GM23338 (cell line): ENCODE results near the gene STRBP. TPM values are rescaled to one million over a fixed set of nuclear protein-coding genes. Genes with fewer than 3 reads are reported as not detected.

Source experiments
- ATAC-seq: fragments of 200-7000 bp; cut with Tn5 transposase; 3 replicates; pipeline ENCODE4 v1.9.1; 2020
- DNase-seq: peaks from one replicate; pipeline ENCODE4 v3.0.0-alpha.2; 2015; ENCODE audit warnings: low spot score
- H2AFZ ChIP-seq: fragments of 200-600 bp; sonication (generic); 2 replicates; pipeline ENCODE4 v1.8.0; 2016; ENCODE audit warnings: antibody characterized with exemption, mild to moderate bottlenecking, moderate library complexity
- H3F3A ChIP-seq: fragments of 200-600 bp; sonication (generic); replicated peaks from 2 replicates; pipeline ENCODE4 v1.8.0; 2017; ENCODE audit warnings: antibody characterized with exemption, mixed run types, low read depth
- H3K27ac ChIP-seq: fragments of 200-600 bp; sonication (generic); 2 replicates; pipeline ENCODE4 v1.6.1; 2016; ENCODE audit warnings: low read depth
- H3K27me3 ChIP-seq: fragments of 200-600 bp; sonication (generic); 2 replicates; pipeline ENCODE4 v1.8.0; 2016; ENCODE audit warnings: mild to moderate bottlenecking, mixed run types, moderate library complexity; ENCODE audit not compliant: insufficient read depth
- H3K36me3 ChIP-seq: fragments of 200-600 bp; sonication (generic); 2 replicates; pipeline ENCODE4 v1.8.0; 2016; ENCODE audit warnings: mild to moderate bottlenecking; ENCODE audit not compliant: insufficient read depth
- H3K4me1 ChIP-seq: fragments of 200-600 bp; sonication (generic); 2 replicates; pipeline ENCODE4 v1.8.0; 2016; ENCODE audit warnings: mild to moderate bottlenecking, moderate library complexity; ENCODE audit not compliant: insufficient read depth
- H3K4me2 ChIP-seq: fragments of 200-600 bp; sonication (generic); 2 replicates; pipeline ENCODE4 v1.7.1; 2017; ENCODE audit warnings: mixed run types
- H3K4me3 ChIP-seq: fragments of 200-600 bp; sonication (generic); 2 replicates; pipeline ENCODE4 v1.6.1; 2016; ENCODE audit warnings: mixed run types
- H3K79me2 ChIP-seq: fragments of 200-600 bp; sonication (generic); replicated peaks from 2 replicates; pipeline ENCODE4 v1.8.0; 2017; ENCODE audit warnings: mild to moderate bottlenecking; ENCODE audit not compliant: insufficient read depth
- H3K9me2 ChIP-seq: fragments of 200-600 bp; sonication (generic); 2 replicates; pipeline ENCODE4 v1.8.0; 2017; ENCODE audit not compliant: insufficient read depth
- H4K20me1 ChIP-seq: fragments of 200-600 bp; sonication (generic); replicated peaks from 2 replicates; pipeline ENCODE4 v1.8.0; 2017; ENCODE audit warnings: mild to moderate bottlenecking; ENCODE audit not compliant: insufficient read depth
- H3K27ac Mint-ChIP-seq: 2 replicates; pipeline ENCODE4 v1.8.0; 2020; ENCODE audit warnings: inconsistent platforms, mild to moderate bottlenecking, moderate library complexity, mixed read lengths
- H3K27me3 Mint-ChIP-seq: 3 replicates; pipeline ENCODE4 v1.8.0; 2022; ENCODE audit warnings: low read depth, mild to moderate bottlenecking, moderate library complexity, mixed read lengths, inconsistent platforms; ENCODE audit not compliant: insufficient read depth, poor library complexity
- H3K36me3 Mint-ChIP-seq: 3 replicates; pipeline ENCODE4 v1.8.0; 2021; ENCODE audit warnings: low read depth, mild to moderate bottlenecking, inconsistent platforms, moderate library complexity, mixed read lengths
- H3K4me1 Mint-ChIP-seq: 3 replicates; pipeline ENCODE4 v1.8.0; 2020; ENCODE audit warnings: mild to moderate bottlenecking, inconsistent platforms, mixed read lengths
- H3K4me3 Mint-ChIP-seq: 3 replicates; pipeline ENCODE4 v1.8.0; 2021; ENCODE audit warnings: moderate library complexity, mild to moderate bottlenecking, inconsistent platforms, mixed read lengths
- H3K9me3 Mint-ChIP-seq: 3 replicates; pipeline ENCODE4 v1.8.0; 2020; ENCODE audit warnings: moderate library complexity, mild to moderate bottlenecking, inconsistent platforms, mixed read lengths
- CREB1 ChIP-seq: fragments of 250-450 bp; sonication (Bioruptor Pico); IDR thresholded peaks from 2 replicates; pipeline ENCODE4 v1.5.0; 2020; ENCODE audit warnings: low read depth, mild to moderate bottlenecking, moderate library complexity
- CTCF ChIP-seq, 2 experiments: fragments of 200-600 bp in 1 of 2; sonication (generic) in 1 of 2; conservative IDR thresholded peaks; 2 replicates each; pipeline versions ENCODE4 v1.5.1 to v1.6.1; 2016 to 2017; ENCODE audit warnings: antibody characterized with exemption in 2 of 2, low read depth in 2 of 2, mild to moderate bottlenecking in 2 of 2, moderate library complexity in 1 of 2
- ETS1 ChIP-seq: IDR thresholded peaks from 2 replicates; pipeline ENCODE4 v1.6.1; 2016; ENCODE audit warnings: antibody characterized with exemption
- EZH2 ChIP-seq: fragments of 200-600 bp; sonication (generic); IDR thresholded peaks from one replicate; pipeline ENCODE4 v1.8.0; 2017; ENCODE audit warnings: antibody characterized with exemption, mild to moderate bottlenecking, low read depth; ENCODE audit not compliant: unreplicated experiment
- EZH2phosphoT487 ChIP-seq: fragments of 200-600 bp; sonication (generic); IDR thresholded peaks from one replicate; pipeline ENCODE4 v1.8.1; 2018; ENCODE audit warnings: antibody characterized with exemption; ENCODE audit not compliant: unreplicated experiment
- JUNB ChIP-seq: IDR thresholded peaks from one replicate; pipeline ENCODE4 v1.6.1; 2016; ENCODE audit warnings: antibody characterized with exemption; ENCODE audit not compliant: unreplicated experiment
- NANOG ChIP-seq: IDR thresholded peaks from 2 replicates; pipeline ENCODE4 v1.6.1; 2016; ENCODE audit warnings: antibody characterized with exemption, borderline replicate concordance
- POLR2AphosphoS5 ChIP-seq: IDR thresholded peaks from 2 replicates; pipeline ENCODE4 v1.6.1; 2016; ENCODE audit warnings: antibody characterized with exemption, low read depth
- REST ChIP-seq: IDR thresholded peaks from one replicate; pipeline ENCODE4 v1.6.1; 2018; ENCODE audit warnings: antibody characterized with exemption; ENCODE audit not compliant: unreplicated experiment
- STAT1 ChIP-seq: IDR thresholded peaks from one replicate; pipeline ENCODE4 v1.6.1; 2016; ENCODE audit warnings: antibody characterized with exemption; ENCODE audit not compliant: unreplicated experiment
- ZNF114 ChIP-seq: fragments of 250-450 bp; sonication (Bioruptor Pico); IDR thresholded peaks from 2 replicates; pipeline ENCODE4 v1.5.0; 2020; ENCODE audit warnings: mild to moderate bottlenecking, moderate library complexity
- ZNF331 ChIP-seq: fragments of 250-450 bp; sonication (Bioruptor Pico); IDR thresholded peaks from 2 replicates; pipeline ENCODE4 v1.5.0; 2020; ENCODE audit warnings: low read depth, mild to moderate bottlenecking, moderate library complexity
- ZNF462 ChIP-seq: fragments of 250-450 bp; sonication (Bioruptor Pico); IDR thresholded peaks from 2 replicates; pipeline ENCODE4 v1.5.0; 2020; ENCODE audit warnings: mild to moderate bottlenecking, moderate library complexity
- polyA plus RNA-seq: library from polyadenylated mRNA; unstranded; fragments of >200 nt; fragmentation: Nextera tagmentation; extraction: Ambion mirVana; gene quantifications from 2 replicates; pipeline ENCODE4 v1.2.1, GENCODE V29; 2016
- total RNA-seq: library from RNA; depleted of rRNA; stranded (reverse); fragments of >200 nt; shearing (Covaris generic); gene quantifications from 2 replicates; pipeline ENCODE4 v1.2.3, GENCODE V29; 2014

The STRBP gene
- total and polyA plus RNA-seq, 2 experiments from 2014 or later, result 80.5 to 116 TPM

GRCh38 chr9:123217128-123217654, 51.2 kb downstream of the STRBP start:
- H3K36me3 ChIP-seq, result no peaks in the 10 kb centered on the region
- Mint-ChIP-seq H3K27me3 (no peaks in the 10 kb centered on the region), H3K4me3 (no peak overlapping the region), H3K36me3 (no peaks in the 10 kb centered on the region), H3K9me3 (no peaks in the 10 kb centered on the region), H3K27ac (no peak overlapping the region), H3K4me1 (peaks cover 41% of the 10 kb centered on the region)
- H2AFZ ChIP-seq, result no peak overlapping the region
- DNase-seq (no peak), ATAC-seq (no peak)
- no peaks in the 10 kb centered on the region for H3F3A ChIP-seq
- peaks cover 31% of the 10 kb centered on the region for H3K4me1 ChIP-seq
- H3K4me2 ChIP-seq, result no peak overlapping the region
- H3K9me2 ChIP-seq, result no peaks in the 10 kb centered on the region
- H3K4me3 ChIP-seq, result no peak overlapping the region
- TF ChIP-seq CREB1 (CRISPR knock-in tag) (no peak), STAT1 (no peak), CTCF (conservative IDR thresholded peaks at IDR 0.05; ENCODE audit: low read depth in 2 of 2) (no peak), ETS1 (no peak), REST (no peak), NANOG (no peak), ZNF462 (no peak), EZH2phosphoT487 (no peak), ZNF114 (CRISPR knock-in tag) (no peak), EZH2 (no peak), ZNF331 (CRISPR knock-in tag) (no peak), JUNB (no peak), POLR2AphosphoS5 (no peak)
- H3K27me3 ChIP-seq, result no peaks in the 10 kb centered on the region
- peaks cover 20% of the 10 kb centered on the region; the same call in 1 of the 2 replicates for H4K20me1 ChIP-seq
- peaks cover 83% of the 10 kb centered on the region for H3K79me2 ChIP-seq
- H3K27ac ChIP-seq, result no peak overlapping the region
